HG02759 (cell line): ENCODE measurements around the gene PHOX2B.
"Not testable (repeated sequence)": the region's sequence is repeated elsewhere in the genome, so short reads cannot be mapped to it uniquely, and the experiment has no call there.

ENCODE experiments used
- ATAC-seq: cut with Tn5 transposase; IDR thresholded peaks from one replicate; pipeline ENCODE4 v1.9.1; 2021; ENCODE audit warnings: mild to moderate bottlenecking, moderate library complexity; ENCODE audit not compliant: unreplicated experiment

Gene PHOX2B

GRCh38 chr4:41748074-41748570, 403 bp downstream of the PHOX2B start:
- ATAC-seq = no peak

DNA sequence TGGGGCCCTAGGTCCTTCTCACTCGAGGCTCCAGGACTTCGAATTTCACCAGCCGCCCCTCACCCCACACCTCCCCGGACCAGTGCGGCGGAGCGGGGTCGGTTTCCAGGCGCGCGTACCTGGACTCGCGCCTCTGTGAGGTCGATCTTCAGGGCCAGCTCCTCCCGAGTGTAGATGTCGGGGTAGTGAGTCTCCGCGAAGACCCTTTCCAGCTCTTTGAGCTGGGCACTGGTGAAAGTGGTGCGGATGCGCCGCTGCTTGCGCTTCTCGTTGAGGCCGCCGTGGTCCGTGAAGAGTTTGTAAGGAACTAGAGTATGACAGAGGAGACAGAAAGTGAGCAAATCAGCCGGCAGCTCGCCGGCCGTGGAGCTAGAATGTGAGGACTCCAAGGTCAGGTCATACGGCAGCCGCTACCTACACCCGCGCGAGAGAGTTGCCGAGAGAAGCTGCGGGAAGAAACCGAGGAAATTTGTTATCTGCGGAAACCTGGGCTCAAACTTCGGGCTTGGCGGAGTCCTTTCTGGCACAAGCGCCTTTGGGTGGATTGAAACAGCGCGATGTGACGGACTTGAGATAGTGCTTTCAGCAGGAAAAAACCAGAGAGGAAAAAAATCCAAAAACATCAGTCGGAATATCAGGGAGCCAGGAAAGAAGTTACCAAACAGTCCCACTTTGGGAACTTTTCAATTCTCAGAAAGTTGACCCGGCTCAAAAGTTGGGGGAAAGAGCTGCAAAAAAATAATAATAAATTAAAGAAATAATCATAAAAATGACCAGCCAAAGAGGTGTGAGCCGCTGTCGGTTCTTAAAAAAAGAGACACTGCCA, 1.1 kb downstream of the PHOX2B start:
- ATAC-seq = no peak

- ATAC-seq = no peak
These were observed 1.9 kb downstream of the PHOX2B start for GRCh38 chr4:41746440-41747229.

DNA sequence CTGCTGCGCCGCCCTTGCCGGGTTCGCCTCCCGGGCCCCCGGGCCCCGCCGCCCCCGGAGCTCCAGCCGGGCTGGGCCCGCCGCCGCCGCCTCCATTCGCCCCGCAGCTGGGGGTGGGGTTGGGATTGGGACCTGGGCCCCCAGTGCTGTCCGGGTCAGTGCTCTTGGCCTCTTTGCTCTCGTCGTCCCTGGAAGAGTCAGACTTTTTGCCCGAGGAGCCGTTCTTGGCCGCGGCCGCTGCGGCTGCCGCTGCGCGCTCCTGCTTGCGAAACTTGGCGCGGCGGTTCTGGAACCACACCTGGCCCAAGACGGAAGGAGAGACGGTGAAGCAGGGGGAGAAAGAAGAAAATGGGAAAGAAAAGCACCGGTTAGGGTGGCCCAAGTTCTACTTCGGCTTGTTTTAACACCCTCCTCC, 2.5 kb downstream of the PHOX2B start:
- ATAC-seq = no peak

DNA sequence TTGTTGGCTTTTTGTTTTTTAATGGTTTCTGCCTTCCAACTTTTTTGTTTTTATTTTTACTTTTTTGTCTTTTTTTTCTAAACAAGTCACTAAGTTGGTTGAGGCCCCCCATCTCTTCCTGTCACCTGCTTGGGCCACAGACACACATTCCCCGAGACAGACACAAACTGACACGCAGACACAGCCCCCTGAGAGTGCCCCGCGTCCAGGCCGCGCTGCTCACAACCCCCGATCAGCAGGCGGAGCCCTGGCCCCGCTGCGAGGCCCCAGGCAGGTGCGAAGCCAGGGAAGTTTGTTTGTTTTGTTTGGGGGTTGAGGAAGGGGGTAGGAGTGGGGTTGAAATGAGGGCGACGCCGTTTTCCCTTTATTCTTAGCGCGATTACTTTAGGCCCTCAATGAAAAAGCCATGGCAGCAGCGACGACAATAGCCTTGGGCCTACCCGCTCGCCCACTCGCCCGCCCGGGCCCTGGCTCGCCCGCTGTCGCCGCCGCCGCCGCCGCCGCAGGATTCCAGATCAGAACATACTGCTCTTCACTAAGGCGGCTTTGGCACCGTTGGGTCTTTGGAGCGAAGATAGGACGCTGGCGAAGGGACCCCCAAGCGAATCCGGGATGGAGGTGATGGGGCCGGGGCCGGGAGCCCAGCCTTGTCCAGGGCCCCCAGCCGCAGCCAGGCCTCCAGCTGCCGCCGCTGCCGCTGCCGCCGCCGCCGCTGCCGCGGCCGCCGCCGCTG, 3.1 kb downstream of the PHOX2B start:
- ATAC-seq = no peak

DNA sequence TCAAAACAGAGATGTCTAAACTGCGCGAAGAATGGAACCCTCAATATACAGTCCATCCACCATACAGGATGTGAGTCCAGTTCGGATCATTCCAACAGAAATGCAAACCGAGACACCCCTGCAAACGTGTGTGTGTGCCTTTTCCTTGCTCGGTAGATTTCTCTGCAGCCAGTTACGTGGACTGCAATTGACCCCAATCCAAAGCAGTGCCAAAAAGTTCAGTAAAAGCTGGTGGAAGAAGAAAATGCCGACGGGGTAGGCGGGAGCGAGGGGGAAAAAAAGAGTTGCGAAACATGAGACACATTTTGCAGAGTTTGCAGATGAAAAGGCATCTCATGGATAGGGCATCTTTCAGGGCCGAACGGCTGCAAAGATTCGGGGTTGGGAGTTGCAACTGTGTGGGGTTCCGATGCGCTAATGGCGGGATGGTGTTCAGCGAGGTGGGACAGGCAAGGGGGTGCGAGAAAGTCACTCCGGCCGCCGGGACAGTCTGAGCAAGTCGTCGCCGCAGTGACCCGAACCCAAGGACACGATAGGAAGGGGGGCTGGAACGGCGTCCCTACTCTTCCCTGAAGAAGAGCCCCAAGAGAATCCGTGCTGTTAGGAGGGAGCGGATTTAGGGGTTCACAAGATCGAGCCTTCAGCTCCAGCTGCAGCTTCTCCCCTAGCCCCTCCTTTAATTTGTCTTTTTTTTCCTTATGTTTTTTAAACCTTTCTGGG, 3.8 kb downstream of the PHOX2B start:
- no peak for ATAC-seq

GRCh38 chr4:41741354-41741753, 7.2 kb downstream of the PHOX2B start:
- ATAC-seq = no peak

- ATAC-seq = not testable (repeated sequence)
These were observed 11.0 kb downstream of the PHOX2B start for GRCh38 chr4:41737491-41737890.

DNA sequence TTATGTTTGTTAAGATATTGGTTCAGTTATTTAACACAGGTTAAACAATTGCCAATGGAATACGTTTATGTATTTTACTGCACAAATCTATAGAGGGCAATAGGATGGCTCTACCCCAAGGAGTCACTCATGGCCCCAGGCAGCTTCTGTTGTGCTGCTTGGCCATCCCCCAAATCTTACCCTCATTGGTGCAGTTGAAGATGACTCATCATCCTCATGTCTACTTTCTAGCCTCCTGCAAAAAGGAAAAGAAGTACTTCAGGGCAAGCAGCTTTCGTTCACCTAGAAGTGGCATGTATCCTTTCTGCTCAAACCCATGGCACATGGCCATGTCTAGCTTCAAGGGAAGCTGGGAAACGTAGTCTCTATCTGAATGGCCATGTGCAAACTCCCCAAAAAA, 14.2 kb downstream of the PHOX2B start:
- ATAC-seq = no peak

GRCh38 chr4:41731569-41732126, 16.9 kb downstream of the PHOX2B start:
- no peak for ATAC-seq

DNA sequence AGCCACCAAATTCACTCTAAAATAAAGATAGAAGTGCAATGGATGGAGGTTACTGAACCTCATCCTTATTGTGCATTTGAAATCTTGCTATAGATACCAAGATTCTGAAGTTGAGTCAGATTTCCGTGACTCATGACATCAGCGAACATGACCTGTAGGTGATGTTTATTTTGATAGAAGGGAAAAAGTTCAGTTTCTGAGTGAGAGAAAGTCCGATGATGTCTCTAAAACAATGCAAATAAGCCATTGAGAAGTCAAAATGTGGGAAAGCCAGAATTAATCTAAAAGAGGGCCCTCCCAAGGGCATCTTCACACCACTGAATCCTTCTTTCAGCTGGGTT, 20.0 kb downstream of the PHOX2B start:
- ATAC-seq = no peak

DNA sequence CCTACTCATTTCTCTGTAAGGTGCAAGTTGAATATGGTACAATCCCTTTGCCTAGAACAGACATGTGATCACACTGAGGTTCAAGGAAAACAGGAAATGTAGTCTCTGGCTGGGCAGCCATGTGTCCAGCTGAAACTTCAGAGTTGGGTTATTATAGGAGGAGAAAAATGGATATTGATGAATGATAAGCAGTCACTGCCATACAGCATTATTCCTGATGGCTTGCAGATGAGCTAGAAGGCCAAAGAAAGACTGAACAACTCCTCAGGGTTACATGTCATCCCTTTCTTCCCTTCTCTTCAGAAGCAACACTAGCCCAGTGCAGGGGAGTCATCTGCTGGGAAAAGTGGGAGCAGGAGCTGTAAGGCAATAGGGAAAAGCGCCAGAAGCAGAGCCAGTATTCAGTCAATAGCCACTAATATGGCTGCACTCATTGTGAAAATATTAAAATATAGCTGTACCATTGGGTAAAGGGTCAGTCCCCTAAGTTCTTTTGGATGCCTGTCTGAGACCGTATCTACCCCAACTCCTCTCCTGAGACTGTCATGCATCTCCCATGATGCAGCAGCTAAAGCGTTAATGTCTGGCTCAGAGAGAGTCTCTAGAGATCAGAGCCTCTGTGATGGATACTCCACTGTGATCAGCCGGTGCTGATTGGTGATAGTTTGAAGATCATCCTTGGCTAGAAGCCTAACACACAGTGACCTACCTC, 20.5 kb downstream of the PHOX2B start:
- ATAC-seq = no peak

DNA sequence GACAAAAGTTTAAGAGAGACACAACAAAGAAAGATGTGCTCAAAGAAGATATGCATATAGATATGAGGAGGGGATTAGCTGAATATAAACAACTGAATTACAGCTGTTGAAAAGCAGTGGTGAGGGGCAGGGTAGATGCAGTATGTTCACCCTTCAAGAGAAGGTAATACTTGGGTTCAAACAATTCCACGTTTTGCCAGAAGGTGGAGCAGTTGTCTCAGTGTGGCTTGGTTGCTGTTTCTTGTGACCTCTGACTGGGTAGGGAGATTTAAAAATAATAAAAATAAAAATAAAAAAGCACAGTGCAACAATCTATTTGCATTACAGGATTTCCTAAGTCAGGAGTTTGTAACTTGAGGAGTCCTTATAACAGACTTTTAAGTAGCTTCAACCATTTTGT, 23.3 kb downstream of the PHOX2B start:
- ATAC-seq = no peak

DNA sequence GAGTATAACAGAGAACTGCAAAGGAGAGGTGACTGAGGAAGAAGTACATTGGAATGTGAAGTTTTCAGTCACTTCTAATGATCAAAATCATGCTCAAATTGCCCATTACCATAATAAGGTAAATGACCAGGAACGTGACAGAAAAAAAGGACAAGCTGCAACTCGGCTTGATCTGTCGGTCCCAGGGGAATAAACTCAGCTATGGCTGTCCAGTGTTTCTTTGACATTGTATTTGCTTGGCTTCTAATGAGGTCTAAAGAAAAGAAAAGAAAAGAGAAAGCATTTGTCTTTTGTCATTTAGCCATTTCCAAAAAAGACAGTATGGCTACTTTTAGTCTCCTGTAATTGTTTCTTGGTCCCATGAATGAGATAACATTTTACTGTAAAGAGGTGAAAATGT, 25.2 kb downstream of the PHOX2B start:
- ATAC-seq = no peak

DNA sequence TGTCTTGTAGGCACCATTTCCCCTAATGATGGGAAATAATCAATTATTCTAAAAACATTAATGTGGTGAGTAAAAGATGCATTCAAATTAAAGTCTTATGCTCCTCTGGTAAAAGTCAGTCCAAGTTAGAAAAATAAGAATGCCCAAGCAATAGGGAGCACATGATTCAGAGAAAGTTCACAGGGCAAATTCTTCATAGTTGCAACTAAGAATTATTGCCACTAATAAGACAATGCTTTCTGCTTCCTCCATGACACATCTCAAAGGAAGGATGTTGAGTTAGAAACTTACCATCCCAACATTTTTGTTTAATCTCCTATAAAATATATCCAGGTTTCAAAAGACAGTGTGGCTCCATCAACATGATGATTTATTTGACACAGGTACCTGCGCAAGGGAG, 26.3 kb downstream of the PHOX2B start:
- no peak for ATAC-seq

DNA sequence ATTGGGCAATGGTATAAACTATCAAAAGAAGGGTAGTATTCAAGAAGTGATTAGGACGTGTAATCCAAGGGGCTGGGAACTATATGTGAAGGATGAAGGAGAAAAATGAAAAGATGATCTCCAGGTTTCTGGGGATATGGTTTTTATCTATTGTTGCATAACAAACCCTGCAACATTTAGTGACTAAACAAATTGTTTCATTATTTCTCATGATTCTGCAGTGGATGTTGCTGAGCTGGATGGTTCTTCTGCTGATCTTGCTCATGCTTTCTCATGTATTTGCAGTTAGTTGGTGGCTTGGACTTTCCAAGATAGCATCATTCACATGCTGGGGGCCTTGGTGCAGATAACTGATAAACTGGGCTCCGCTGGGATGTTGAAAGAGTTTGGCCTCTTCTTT, 29.1 kb downstream of the PHOX2B start:
- no peak for ATAC-seq

- no peak for ATAC-seq
These were observed 29.6 kb downstream of the PHOX2B start for GRCh38 chr4:41718907-41719306.

GRCh38 chr4:41715155-41715554, 33.4 kb downstream of the PHOX2B start:
- no peak for ATAC-seq

DNA sequence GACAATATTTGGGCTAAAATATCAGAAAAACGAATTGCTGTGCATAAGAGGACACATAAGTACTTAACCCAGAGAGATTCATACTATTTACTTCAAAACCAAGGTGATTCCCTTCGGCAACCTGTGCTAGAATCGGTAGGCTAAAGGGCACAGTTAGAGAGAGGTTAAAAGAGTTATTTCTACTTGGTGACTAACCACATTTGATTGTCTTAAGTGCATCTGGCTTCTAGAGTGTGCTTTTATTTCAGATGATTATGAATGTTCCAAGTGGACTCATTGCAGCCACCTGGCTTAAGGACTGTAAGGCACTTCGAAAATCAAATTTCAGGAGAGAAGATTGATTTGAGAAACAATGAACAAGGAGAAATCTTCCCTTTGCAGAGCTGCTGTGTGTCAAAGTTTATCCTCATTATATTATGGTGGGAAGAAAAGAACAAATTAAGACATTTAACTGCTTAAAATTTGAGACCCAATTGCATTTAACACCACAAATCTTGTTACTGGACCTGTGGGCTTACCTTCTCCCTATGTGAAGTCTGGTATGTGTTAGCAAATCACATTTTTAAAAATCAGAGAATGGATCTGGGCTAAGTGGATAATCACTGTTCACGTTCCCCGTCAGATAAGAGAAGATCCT, 34.0 kb downstream of the PHOX2B start:
- ATAC-seq = no peak
